ENCODE measurements around the gene CAPN3.
A peak's percentile ranks its signal among the peaks of the same experiment; 100 is the strongest.

CAPN3 gene

DNA sequence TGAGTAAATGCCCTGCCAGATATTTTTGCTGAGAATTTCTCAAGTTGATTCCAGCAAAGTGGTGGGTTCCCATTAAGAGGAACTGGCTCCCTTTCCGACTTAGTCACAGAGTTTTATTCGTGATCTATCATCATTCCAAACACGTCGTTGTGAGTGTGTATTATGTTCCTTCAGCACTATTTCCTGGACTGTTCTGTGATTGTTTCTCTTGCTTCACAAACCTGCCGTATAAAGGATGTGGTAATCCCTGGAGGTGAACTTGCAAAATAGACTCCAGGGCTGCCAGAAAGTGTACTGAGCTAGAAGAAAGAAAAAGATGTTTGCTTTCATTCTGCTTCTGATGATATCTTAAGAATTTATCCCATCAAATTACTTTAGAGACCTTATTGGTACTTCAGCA lies 14.5 kb upstream of the CAPN3 start:
- no peak for ATAC-seq

DNA sequence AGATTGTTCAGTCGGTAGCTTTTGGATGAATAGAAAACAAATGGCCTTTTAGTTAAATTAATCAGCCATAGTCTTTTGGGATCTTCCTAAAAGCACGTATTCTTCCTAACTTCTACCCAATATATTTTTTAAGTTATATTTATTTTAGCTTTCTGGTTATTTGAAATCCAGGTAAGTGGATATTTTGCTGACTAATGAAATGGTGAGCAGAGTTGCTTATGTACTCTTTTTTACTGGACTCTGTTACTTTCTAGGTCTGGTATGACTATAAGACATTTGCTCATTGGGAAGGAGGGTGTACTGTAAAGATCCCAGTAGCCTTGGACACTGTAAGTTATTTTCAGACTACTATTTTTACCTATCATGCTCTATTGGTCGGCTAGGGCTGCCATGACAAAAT lies 13.8 kb upstream of the CAPN3 start:
- no peak for ATAC-seq
- TF ChIP-seq ISL1 (CRISPR knock-in tag; IDR thresholded peaks at IDR 0.05) (no peak), TSHZ2 (CRISPR knock-in tag; IDR thresholded peaks at IDR 0.05) (no peak), BACH2 (CRISPR knock-in tag; IDR thresholded peaks at IDR 0.05; ENCODE audit: borderline replicate concordance) (no peak), SNAI2 (CRISPR knock-in tag; IDR thresholded peaks at IDR 0.05) (no peak)

More for the DNA sequence above, 14.5 kb upstream of the CAPN3 start:
- TF ChIP-seq PPARA (CRISPR knock-in tag; IDR thresholded peaks at IDR 0.05; ENCODE audit: borderline replicate concordance): no peak
- no peak for TF ChIP-seq CSDC2 (CRISPR knock-in tag; IDR thresholded peaks at IDR 0.05)
- no peak for TF ChIP-seq ZFP30 (CRISPR knock-in tag; IDR thresholded peaks at IDR 0.05)
- TF ChIP-seq POU6F1 (CRISPR knock-in tag; IDR thresholded peaks at IDR 0.05; ENCODE audit: borderline replicate concordance, low read depth): no peak
- TF ChIP-seq ZNF565 (CRISPR knock-in tag; conservative IDR thresholded peaks at IDR 0.05; ENCODE audit: low read depth): no peak
- no peak for TF ChIP-seq ESRRG (CRISPR knock-in tag; IDR thresholded peaks at IDR 0.05)
- TF ChIP-seq RARB (CRISPR knock-in tag; IDR thresholded peaks at IDR 0.05): no peak
- TF ChIP-seq ZC3H10 (CRISPR knock-in tag; IDR thresholded peaks at IDR 0.05): no peak
- no peak for TF ChIP-seq ISL1 (CRISPR knock-in tag; IDR thresholded peaks at IDR 0.05)
- no peak for TF ChIP-seq SNAI2 (CRISPR knock-in tag; IDR thresholded peaks at IDR 0.05)
- no peak for TF ChIP-seq BACH2 (CRISPR knock-in tag; IDR thresholded peaks at IDR 0.05; ENCODE audit: borderline replicate concordance)
- no peak for TF ChIP-seq ZNF70 (CRISPR knock-in tag; IDR thresholded peaks at IDR 0.05)
- TF ChIP-seq TOX (CRISPR knock-in tag; IDR thresholded peaks at IDR 0.05; ENCODE audit: borderline replicate concordance): no peak
- TF ChIP-seq ARNTL (CRISPR knock-in tag; IDR thresholded peaks at IDR 0.05; ENCODE audit: borderline replicate concordance, low read depth): no peak
- no peak for TF ChIP-seq OSR1 (CRISPR knock-in tag; IDR thresholded peaks at IDR 0.05)
- no peak for TF ChIP-seq TSHZ2 (CRISPR knock-in tag; IDR thresholded peaks at IDR 0.05)
- TF ChIP-seq GLIS3 (CRISPR knock-in tag; IDR thresholded peaks at IDR 0.05): no peak
- TF ChIP-seq, protein P1, sequence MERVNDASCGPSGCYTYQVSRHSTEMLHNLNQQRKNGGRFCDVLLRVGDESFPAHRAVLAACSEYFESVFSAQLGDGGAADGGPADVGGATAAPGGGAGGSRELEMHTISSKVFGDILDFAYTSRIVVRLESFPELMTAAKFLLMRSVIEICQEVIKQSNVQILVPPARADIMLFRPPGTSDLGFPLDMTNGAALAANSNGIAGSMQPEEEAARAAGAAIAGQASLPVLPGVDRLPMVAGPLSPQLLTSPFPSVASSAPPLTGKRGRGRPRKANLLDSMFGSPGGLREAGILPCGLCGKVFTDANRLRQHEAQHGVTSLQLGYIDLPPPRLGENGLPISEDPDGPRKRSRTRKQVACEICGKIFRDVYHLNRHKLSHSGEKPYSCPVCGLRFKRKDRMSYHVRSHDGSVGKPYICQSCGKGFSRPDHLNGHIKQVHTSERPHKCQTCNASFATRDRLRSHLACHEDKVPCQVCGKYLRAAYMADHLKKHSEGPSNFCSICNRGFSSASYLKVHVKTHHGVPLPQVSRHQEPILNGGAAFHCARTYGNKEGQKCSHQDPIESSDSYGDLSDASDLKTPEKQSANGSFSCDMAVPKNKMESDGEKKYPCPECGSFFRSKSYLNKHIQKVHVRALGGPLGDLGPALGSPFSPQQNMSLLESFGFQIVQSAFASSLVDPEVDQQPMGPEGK (CRISPR knock-in tag; IDR thresholded peaks at IDR 0.05; ENCODE audit: borderline replicate concordance): no peak

DNA sequence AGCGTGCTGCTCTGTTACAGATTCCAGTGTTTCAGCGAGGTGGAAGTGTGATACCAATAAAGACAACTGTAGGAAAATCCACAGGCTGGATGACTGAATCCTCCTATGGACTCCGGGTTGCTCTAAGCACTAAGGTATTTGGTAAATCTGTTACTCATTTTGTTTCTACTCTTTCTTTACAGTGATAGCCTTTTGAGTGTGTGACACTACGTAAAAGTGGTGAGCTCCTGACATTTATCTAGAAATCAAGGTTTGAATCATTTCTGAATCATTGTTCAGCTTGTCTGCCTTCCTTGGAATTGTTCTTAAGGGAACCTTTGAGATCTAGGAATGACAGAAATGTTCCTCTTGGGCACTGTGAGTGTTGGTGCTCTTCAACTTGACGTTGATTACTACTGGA lies 11.2 kb upstream of the CAPN3 start:
- TF ChIP-seq TCF4 (CRISPR knock-in tag; IDR thresholded peaks at IDR 0.05; ENCODE audit: borderline replicate concordance): no peak
- TF ChIP-seq GLIS3 (CRISPR knock-in tag; IDR thresholded peaks at IDR 0.05): no peak
- TF ChIP-seq ARNTL (CRISPR knock-in tag; IDR thresholded peaks at IDR 0.05; ENCODE audit: borderline replicate concordance, low read depth): no peak
- no peak for TF ChIP-seq POU6F1 (CRISPR knock-in tag; IDR thresholded peaks at IDR 0.05; ENCODE audit: borderline replicate concordance, low read depth)
- no peak for TF ChIP-seq ZFP30 (CRISPR knock-in tag; IDR thresholded peaks at IDR 0.05)
- TF ChIP-seq OSR1 (CRISPR knock-in tag; IDR thresholded peaks at IDR 0.05): no peak
- no peak for TF ChIP-seq ESRRG (CRISPR knock-in tag; IDR thresholded peaks at IDR 0.05)
- TF ChIP-seq ISL1 (CRISPR knock-in tag; IDR thresholded peaks at IDR 0.05): no peak
- no peak for TF ChIP-seq ZNF70 (CRISPR knock-in tag; IDR thresholded peaks at IDR 0.05)
- TF ChIP-seq BACH2 (CRISPR knock-in tag; IDR thresholded peaks at IDR 0.05; ENCODE audit: borderline replicate concordance): no peak
- TF ChIP-seq, protein P2, sequence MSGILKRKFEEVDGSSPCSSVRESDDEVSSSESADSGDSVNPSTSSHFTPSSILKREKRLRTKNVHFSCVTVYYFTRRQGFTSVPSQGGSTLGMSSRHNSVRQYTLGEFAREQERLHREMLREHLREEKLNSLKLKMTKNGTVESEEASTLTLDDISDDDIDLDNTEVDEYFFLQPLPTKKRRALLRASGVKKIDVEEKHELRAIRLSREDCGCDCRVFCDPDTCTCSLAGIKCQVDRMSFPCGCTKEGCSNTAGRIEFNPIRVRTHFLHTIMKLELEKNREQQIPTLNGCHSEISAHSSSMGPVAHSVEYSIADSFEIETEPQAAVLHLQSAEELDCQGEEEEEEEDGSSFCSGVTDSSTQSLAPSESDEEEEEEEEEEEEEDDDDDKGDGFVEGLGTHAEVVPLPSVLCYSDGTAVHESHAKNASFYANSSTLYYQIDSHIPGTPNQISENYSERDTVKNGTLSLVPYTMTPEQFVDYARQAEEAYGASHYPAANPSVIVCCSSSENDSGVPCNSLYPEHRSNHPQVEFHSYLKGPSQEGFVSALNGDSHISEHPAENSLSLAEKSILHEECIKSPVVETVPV (CRISPR knock-in tag; IDR thresholded peaks at IDR 0.05): no peak
- TF ChIP-seq ZNF8 (CRISPR knock-in tag; IDR thresholded peaks at IDR 0.05): no peak
- TF ChIP-seq PPARA (CRISPR knock-in tag; IDR thresholded peaks at IDR 0.05; ENCODE audit: borderline replicate concordance): no peak
- TF ChIP-seq ZNF565 (CRISPR knock-in tag; conservative IDR thresholded peaks at IDR 0.05; ENCODE audit: low read depth): no peak
- no peak for TF ChIP-seq SNAI2 (CRISPR knock-in tag; IDR thresholded peaks at IDR 0.05)
- TF ChIP-seq, protein P1 (CRISPR knock-in tag; IDR thresholded peaks at IDR 0.05; ENCODE audit: borderline replicate concordance): no peak
- peak; percentile 91 for ATAC-seq
